HPDE6-E6E7 (cell line): ENCODE measurements around the gene MLXIP.
"Not testable (repeated sequence)": the region's sequence is repeated elsewhere in the genome, so short reads cannot be mapped to it uniquely, and the experiment has no call there.

ENCODE experiments used
- DNase-seq: peaks from one replicate; pipeline ENCODE4 v3.0.0; 2011; ENCODE audit warnings: missing footprints; ENCODE audit errors: extremely low spot score

MLXIP gene

DNA sequence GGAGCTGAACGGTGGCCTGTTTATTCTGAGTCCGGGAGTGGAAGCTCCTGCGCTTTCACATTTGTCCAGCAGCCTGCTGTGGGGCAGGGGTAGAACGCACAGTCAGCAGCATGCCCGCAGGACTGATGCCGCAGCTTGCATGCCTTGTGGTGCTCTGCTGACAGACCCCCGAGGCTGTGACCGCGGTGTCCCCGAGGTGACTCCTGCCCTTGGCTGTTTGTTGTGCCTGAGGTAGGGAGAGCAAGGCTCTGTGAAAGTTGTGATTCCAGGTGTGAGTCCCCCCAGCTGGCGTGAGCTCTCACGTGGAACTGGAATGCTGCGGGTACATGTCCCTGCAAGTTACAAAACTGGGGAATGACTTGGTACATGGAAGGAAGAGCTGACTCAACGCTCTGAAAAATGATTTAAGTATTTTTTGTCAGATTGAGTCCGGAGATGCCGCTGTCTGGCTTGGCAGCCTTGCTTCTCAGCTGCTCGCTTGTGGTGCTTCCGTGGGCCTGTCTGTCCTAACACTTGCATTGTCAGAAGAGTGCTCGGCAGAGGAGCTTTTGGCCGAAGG is 18.1 kb downstream of the MLXIP start:
- DNase-seq, result peak; percentile 83

DNA sequence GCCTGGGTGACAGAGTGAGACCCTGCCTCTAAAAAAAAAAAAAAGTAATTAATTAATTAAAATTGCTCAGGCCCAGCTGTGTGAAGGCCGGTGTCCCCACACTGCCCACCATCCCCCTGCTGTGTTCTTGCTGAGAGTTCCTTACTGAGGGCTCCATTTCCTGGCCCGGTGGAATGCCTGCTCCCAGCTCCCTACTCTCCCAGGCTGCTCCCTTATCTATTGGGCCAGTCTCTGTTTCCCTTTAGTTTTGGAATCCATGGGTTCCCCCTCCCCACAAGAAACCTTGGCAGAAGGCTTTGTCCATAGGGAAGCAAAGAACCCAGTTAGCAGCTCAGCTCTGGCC is 19.0 kb downstream of the MLXIP start:
- no peak for DNase-seq

DNA sequence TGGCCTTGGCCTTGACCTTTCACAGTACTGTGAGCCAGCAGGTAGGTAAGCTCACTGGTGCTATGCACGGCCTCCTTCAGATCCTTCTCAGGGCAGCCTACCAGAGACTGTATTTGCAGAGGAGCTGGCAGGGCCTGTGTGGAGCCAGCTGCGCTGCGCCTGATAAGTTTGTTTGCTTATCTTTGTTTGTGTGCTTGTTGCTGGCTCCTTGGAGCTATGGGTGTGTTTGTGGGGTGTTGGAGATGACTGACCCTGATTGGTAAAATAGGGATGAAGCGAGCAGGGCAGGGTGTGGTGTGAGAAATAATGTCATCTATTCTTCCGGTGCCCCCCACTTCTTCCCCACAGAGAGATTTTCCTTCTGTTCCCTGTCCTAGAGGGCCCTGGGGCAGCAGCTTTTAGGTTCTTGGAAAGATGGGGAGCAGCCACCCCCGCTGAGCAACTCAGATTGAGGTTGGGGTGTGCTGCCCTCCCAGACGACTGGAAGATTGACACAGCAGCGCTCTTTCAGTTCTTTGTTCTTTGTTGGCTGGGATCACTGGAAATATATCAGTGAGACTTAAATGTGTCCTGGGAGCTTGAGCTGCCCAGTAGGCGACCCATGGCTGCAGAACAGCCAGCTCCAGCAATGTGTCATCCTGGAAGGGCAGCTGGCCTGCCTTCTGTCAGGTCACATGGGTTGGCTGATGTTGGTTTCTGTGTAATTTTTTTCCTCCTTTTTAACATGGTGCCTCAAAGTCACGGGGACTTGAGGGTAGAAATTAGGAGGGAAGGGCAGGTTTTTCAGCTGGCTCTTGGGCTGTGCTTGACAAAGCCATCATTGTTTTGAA is 19.6 kb downstream of the MLXIP start:
- no peak for DNase-seq

DNA sequence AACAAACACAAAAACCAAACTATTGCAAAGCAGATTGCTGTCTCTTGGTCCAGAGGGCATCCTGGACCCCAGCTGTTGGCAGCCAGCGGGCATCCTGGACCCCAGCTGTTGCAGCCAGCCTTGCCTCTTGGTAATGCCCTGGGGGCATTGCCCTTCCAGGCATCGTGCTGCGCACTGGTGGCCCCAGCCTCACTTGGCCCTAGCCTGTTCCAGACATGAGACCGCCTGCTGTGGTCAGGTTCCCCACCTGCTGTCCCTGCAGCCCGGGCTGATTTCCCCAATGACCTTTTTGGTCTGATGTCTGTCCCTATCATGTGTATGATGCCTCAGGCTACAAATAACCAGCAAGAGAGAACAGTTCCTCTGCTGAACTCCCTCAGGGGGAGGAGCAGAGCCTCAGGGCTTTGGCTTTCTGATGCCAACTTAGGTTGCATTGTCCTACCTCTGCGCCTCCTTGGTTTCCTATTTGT is 20.8 kb downstream of the MLXIP start:
- DNase-seq, result no peak

DNA sequence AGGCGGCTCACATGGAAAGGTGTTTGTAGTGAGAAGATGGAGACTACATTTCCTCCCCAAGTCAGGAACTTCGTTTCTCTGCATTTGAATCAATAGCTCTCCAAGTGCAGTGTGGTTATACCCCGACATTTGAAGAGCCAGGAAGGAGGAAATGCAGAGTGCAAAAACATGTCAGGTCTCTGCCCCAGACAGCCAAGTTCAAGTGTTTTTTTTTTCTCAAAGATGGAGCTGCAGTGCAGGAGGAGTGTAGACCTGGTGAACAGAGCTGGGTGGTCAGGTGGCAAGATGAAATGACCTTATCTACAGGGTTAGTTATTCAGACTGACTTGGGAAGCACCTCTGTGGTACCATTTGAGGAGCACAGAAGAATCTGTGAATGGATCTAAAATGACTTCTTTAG is 21.3 kb downstream of the MLXIP start:
- DNase-seq, result no peak

DNA sequence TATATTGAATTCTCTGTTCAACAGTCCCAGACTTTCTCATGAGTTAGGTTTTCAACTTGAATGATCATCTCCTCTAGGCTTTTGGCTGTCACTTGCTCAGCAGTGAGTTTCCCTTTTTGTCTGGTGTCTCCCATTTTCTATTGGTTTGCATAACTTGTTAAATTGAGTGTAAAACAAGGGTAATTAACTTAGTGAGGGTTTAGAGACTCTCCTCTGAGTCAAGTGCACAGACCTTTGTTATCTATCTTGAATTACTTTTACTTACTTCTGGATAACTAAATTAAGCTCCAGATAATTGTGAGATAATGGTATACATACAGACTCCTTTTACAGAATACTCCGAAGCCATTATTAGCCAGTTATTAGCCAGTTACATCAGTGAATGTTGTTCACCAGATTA is 22.0 kb downstream of the MLXIP start:
- DNase-seq, result no peak

DNA sequence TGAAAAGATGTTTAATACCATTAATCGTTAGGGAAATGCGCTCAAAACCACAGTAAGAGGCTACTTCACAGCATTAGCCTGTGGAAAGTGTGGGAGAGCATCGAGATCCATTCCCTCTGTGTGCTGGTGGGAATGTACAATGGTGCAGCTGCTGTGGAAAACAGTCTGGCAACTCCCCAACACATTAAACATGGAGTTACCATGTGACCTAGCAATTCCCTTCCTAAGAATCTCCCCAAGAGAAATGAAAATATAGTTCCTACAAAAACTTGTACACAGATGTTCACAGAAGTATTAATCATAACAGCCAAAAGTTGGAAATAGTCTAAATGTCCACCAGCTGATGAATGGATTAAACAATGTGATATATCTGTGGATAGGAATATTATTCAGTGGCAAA is 23.8 kb downstream of the MLXIP start:
- DNase-seq, result no peak

DNA sequence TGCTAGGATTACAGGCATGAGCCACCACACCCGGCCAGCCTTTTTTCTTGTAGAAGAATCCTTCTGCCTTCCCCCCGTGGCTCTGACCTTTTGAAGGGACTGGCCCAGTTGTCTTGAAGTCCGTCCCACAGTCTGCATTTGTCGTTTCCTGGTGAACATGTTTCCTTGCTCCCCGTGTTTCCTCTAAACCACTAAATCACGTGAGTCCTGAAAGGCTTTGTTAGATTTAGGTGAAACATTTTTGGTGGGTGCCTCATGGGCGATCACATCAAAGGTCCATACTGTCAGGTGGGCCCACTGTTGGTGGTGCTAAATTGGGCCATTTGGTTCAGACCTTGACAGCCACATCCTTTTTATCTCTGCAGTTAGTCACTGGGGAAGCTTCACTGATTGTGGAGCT is 26.3 kb downstream of the MLXIP start:
- no peak for DNase-seq

DNA sequence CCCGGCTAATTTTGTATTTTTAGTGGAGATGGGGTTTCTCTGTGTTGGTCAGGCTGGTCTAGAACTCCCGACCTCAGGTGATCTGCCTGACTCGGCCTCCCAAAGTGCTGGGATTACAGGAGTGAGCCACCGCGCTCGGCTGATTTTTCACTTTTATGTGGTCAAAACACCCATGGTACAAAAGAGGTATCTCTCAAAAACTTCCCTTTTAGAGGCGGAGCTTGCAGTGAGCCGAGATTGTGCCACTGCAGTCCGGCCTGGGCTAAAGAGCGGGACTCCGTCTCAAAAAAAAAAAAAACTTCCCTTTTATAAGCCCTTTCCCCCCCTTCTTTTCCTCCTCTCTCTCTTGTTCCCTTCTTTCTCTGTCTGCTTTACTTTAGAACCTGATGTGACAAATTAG is 26.9 kb downstream of the MLXIP start:
- not testable (repeated sequence) for DNase-seq

DNA sequence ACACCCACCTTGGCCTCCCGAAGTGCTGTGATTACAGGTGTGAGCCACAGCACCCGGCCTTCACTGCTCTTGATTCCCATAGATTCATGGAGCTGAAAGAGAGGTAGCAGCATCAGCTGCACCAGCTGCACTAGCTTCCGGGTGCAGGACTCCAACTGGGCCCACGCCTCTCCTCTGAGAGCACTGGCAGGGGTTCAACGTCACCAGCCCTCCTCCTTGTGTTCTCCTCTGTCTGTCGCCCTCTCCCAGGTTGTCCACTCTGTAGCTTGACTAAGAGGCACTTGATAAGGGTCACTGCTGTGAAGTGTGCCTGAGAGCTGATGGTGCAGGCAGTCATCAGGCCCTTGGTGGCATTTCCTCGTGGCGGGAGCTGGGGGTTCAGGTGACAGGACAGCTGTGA is 28.3 kb downstream of the MLXIP start:
- DNase-seq, result no peak

DNA sequence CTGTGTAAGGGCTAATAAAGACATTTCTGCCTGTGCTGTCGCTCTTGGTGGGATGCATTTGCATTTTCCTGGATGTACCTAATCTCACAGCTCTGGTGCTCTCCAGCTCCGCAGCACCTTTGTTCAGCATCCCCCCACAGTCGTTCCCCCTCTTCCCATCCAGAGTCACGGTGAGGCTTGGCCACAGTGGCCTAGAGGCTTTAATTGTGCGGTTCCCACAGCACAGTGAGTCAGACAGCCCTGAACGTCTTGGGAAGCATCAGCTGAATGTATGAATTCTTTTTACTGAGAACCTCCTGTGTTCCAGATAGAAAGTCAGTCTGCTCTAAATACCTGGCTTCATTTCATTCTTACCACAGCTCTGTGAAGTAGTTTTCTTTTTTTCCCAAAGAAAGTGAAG is 28.7 kb downstream of the MLXIP start:
- no peak for DNase-seq

DNA sequence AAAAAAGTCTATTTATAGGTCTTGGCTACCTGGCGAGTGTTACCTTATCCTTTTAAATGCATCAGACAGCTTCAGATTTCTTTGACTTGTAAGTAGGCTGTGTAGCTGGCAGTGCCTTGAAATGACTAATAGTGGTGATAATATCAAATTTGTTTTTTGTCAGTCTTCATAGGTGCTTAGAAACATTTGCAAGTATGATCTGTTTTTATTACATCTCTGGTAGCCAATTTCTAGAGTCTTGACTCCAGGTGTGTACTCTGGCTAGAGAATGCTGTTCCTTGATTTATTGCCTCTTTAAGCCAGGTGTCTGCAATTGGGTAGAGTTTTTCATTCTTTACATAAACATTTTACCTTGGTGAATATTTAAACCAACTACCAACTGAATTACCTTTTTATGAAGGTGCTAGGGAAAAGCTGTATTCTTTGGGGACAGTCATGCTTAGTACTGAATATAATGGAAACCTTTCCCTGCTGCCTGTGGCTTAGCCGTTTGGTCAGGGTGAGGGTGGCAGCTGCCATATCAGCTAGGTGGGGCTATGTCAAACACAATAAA is 32.6 kb downstream of the MLXIP start:
- no peak for DNase-seq

DNA sequence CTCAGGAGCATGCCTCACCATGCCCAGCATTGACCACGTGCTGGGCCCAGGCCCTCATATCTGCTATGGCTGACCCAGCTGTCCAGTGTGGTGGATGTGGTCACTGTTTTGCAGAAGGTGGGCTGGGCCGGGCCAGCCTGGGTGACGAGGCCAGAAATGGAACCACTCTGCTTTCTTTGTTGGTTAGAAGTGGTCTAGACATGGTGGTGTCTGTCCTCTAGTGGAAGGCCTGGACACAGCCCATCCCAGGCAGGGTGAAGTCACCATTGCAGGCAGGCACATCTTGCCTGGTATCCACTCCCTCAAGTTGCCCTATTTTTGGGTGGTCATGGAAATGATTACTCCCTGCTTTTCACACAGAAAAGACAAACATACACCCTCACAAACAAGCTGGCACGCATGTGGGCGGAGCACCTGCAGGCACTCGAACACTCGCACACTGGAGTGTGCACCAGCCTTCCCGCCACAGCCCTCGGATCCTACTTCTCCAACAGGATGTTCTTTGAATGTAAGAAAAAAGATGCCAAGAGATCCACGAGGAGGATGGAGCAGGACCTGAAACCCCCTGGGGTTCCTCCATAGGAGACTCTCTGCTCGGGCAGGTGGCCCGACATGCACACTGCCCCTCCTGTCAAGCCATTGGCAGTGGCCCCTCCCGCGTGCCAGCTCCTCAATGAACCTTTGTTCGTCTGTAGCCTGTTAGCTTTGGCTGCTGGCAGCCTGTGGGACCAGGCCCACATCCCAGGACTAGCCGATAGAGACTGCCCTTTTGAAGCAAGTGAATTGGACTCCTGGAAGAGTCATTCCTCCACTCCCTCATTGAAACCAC is 38.4 kb downstream of the MLXIP start:
- DNase-seq, result no peak

DNA sequence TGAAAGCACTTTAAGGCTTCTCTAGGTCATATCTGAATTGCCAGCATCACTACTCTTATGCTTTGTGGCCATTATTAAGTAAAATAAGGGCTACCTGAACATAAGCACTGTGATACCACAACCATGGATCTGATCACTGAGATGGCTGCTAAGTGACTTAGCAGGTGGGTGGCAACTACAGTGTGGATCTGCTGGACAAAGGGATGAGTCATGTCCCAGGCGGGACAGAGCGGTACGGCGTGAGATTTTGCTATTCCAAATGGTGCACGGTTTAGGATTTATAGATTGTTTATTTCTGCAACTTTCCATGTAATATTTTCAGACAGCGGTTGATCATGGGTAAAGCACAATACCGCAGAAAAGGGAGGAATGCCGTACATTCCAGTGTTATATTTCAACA is 39.4 kb downstream of the MLXIP start:
- DNase-seq, result no peak

DNA sequence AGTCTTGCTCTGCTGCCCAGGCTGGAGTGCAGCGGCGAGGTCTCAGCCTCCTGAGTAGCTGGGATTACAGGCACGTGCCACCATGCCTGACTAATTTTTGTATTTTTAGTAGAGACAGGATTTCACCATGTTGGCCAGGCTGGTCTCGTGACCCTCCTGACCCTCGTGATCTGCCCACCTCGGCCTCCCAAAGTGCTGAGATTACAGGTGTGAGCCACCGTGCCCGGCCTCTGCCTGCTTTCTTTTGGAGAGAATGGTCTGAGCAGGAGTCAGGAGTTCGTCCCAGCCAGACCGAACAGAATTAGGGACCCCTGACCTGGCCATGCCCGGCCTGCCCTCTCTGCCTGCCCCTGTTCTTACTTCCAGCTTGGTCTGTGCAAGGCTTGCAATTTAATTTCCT is 42.8 kb downstream of the MLXIP start:
- DNase-seq, result not testable (repeated sequence)

DNA sequence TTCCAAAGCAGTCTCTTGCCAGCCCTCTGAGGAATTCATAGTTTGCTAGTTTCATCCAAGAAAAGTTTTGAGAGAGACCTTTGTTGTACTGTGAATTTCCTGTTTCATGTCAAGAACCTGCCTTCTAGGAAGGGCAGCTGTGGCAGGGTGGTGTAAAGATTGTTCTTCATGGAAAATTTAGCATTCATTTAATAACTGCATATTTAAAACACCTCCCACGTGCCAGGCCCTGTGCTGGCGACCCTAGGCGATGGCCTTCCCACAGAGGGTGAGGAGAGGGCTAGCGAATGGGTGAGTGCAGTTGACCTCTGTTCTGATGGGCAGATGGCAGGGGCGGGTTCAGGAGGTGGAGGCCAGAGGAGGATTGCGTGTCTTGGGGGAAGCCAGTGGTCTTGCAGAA is 43.2 kb downstream of the MLXIP start:
- DNase-seq, result no peak

DNA sequence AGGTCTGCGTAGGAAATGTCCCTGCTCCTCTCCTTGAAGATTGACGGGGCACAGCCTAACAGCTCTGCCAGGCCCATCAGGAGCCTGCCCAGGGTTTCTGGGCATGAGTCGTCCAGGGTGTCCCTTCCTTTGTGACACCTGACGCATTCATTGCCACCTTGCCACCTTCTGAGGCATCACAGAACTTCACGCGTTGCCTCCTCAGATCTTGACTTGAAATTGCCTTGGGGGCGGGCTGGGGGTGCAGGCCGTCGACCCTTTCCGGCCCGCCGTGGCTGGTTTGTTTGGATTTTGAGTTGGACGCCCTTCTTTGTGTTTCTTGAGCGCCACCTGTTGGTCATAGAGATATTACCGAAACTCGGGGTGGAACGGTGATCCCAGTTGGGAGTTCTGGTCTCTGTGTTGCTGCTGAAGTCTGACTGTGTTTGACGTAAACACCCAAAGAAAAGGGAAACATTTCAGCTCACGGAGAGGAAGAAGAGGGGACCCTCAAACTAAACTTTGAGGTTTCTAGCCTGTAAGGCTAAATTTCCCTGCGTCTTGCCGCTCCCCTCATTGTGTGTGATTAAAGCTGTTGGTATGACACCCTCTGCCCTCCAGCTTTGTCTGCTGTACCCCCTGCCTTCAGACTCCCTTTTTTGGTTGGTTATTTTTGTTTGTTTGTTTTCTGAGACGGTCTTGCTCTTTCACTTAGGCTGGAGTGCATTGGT is 44.6 kb downstream of the MLXIP start:
- peak; percentile 54 for DNase-seq

DNA sequence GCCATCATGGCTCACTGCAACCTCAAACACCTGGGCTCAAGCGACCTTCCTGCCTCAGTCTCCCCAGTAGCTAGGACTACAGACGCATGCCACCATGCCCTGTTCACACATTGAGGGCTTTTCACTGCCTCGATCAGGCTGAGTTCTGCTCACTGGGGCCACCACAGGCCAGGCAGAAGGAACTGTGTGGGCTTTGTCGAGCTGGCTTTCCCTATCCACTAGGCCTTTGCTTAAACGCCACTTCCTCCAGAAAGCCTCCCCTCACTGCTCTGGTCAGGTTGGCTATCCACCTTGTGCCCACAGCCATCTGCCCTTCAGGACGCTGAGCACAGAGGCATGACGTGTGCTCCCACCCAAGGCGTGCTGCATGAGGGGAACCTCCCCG is 45.2 kb downstream of the MLXIP start:
- no peak for DNase-seq

DNA sequence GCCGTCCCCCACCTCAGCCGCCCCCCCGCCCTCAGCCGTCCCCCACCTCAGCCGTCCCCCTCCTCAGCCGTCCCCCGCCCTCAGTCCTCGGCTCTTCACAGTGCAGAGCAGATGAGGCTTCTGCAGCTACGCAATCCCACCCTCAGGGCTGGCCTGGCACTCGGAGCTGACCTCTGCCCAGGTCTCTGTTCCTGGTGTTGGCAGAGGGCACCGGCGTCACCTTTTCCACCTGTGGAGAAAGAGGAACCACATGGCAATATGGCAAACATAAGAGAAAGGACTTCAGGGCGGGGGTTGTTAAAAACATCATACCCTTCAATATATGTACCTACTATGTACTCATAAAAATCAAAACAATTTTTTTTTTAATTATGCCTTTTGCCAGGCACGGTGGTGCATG is 45.8 kb downstream of the MLXIP start:
- DNase-seq, result no peak

DNA sequence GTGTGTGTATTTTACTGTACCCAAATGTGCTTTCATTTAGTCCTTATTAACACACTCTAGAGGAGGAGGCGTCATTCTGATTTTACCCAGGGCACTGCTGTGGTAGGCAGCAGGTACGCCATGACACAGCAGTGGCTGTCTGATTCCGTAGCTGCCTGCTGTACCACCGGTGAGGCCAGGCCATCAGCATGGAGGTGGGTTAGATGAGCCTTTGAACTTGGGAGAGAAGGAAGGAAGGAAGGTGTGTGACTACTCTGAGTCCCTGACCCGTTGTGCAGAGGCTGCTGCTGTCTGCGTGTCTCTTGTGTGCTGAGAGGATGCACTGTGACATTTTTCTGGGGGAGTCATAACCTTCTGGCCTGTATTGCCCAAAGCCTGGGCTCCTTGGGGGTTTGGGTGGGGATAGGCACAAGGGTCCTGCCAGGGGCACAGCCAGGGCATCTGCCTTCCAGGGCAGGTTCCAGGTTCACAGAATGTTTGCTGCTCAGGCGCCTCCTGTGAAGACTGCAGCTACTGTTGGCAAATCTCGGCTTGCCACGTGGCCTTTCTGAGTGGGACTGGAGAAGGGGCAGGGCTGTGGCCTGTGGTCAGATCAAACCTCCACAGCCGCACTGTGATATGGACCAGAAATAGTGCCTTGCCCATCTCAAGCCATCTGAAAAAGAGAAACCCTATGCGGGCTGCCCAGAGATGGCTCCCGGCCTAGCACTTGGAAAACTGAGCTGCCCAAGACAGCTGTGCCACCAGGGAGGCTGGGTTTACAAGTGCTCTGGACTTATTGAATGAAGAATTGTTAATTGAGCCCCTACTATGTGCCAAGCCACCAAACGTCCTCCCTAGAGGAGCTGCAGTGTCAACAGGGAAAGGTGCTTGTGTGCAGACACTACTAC is 47.1 kb downstream of the MLXIP start:
- DNase-seq, result no peak

DNA sequence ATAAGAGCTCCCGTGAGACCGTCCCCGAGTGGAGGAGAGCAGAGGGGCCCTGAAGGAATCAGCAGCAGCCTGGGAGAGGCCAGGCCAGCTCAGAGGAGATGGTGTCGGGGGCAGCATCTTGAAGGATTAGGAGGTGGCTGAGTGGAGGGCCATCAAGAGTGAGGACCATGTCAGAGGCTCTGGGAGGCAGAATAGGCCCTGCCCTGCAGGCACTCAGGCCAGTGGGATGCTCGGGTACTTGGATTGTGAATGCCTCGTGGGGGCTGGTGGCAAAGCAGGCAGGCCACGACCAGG is 47.7 kb downstream of the MLXIP start:
- no peak for DNase-seq
